ENCODE results near the gene ME2.
"Not testable (repeated sequence)": the region's sequence is repeated elsewhere in the genome, so short reads cannot be mapped to it uniquely, and the experiment has no call there.

ME2 gene

GRCh38 chr18:50973367-50974126 is 94.6 kb downstream of the ME2 start:
- peak; percentile 6 for DNase-seq (ENCODE audit: low spot score)

DNA sequence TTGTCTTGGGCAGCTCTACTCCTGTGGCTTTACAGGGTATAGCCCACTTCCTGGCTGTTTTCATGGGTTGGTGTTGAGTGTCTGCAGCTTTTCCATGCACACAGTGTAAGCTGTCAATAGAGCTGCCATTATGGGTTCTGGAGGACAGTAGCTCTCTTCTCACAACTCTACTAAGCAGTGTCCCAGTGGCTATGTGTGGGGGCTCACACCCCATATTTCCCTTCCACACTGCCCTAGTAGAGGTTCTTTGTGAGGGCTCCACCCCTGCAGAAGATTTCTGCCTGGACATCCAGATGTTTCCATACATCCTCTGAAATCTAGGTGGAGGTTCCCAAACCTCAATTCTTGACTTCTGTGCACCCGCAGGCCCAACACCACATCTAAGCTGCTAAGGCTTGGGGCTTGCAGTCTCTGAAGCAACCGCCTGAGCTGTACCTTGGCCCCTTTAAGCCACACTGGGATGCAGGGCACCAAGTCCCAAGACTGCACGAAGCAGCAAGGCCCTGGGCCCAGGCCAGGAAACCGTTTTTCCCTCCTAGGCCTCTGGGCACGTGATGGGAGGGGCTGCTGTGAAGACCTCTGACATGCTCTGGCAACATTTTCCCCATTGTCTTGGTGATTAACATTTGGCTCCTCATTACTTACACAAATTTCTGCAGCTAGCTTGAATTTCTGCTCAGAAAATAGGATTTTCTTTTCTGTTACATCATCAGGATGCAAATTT is 98.3 kb downstream of the ME2 start:
- DNase-seq (ENCODE audit: low spot score), result no peak

DNA sequence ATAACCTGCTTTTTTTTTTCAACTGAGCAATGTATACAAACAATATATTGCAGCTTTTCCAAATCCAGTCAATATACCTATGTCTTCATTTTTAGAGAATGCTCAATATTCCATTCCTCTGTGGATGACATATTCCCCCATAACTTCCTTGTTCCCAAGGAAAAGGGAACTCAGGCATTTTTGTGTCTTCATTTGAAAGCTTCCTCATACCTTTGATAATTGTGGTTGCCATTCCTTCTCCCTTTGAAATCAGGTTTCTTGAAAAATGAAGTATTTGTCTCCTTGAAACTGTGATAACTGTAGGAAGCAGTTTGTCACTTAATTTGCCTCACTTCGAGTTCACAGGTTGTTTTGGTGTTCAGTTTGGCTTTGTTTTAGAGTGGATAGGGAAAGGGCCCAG is 102.5 kb downstream of the ME2 start:
- no peak for DNase-seq (ENCODE audit: low spot score)

DNA sequence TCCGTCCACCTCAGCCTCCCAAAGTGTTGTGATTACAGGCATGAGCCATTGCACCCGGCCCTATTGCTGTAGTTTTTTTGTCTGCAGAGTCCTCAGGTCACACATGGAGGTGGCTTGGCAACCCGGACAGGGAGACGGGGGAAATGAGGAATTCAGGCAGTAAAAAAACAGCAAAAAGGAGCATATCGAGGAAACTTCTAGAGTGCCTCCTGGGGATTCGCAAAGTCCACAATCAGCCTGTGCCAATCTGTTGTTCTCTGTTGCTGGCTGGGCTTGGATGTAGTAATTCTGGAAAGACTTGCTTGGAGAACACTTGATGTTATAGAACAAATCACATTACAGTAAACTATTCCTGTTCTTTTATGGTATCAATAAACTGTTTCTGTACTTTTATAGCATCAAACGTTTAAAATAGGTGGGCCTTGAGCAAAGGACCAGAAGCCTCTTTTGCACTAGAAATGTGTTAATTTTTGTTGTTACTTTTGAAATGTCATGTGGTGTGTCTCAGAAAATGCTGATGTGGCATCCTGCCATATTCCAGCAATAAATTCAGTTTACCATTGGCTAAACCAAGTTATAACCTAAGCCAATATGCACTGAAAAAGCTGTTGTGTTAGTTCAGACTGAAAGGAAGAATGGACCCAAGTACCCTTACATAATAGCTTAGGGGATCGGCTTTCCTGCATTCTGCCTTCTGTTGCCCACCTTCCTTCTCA is 103.3 kb downstream of the ME2 start:
- no peak for DNase-seq (ENCODE audit: low spot score)

DNA sequence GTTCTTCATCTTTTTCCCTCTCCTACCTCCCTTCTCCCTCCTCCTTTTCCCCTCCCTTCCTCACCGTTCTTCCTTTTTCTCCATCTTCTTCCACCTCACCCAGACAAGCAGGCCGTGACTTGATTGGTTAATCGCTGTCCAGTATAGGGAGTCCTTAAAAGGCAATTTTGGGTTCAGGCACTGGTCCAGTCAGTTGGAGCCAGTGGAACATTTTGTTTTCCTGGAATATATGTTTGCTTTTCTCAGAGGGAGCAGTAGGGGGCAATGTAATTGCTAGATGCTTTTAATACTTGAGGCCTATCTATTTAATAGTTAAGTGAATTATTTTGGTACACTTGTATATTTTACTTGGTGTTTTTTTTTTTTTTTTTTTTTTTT is 103.9 kb downstream of the ME2 start:
- DNase-seq (ENCODE audit: low spot score), result no peak

DNA sequence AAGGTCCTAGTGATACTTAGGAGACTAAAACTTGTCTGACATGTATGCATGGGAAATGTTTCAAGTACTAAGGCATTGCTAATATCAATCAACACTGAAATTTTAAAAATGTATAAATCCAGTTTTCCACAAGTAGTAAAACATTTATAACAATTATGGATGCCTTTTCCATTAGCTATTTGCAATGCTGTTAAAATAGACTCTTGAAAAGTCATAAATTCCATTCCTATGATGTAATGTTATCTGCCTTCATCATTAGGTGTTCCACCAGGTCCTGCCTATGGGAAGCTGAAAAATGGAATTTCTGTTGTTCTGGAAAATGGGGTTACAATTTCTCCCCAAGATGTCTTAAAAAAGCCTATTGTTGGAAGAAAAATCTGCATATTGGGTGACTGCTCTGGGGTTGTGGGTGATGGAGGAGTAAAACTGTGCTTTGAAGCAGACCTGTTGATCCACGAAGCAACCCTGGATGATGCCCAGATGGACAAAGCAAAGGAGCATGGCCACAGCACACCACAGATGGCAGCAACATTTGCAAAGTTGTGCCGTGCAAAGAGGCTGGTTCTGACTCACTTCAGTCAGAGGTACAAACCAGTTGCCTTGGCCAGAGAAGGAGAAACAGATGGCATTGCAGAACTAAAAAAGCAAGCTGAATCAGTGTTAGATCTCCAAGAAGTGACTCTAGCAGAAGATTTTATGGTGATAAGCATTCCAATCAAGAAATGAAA is 107.6 kb downstream of the ME2 start:
- DNase-seq (ENCODE audit: low spot score), result no peak

DNA sequence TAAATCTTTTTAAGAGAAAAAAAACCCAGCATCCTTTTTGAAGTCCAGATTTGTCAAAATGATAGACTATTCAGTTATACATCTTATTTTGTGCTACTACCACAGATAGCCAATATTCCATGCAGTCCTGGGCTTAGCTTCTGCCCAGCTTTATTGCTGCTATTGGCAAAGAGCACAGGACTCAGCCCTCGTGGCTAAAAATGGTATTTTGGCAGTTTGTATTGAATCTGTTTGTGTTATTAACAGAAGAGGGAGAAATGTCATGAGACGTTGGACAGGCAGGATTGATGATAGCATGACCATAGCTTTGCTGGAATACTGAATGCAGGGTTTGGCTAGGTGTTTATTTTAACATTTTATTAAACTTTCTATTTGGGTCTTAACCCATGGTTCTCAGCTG is 108.3 kb downstream of the ME2 start:
- DNase-seq (ENCODE audit: low spot score), result no peak

GRCh38 chr18:50989711-50990110 is 110.8 kb downstream of the ME2 start:
- no peak for DNase-seq (ENCODE audit: low spot score)

DNA sequence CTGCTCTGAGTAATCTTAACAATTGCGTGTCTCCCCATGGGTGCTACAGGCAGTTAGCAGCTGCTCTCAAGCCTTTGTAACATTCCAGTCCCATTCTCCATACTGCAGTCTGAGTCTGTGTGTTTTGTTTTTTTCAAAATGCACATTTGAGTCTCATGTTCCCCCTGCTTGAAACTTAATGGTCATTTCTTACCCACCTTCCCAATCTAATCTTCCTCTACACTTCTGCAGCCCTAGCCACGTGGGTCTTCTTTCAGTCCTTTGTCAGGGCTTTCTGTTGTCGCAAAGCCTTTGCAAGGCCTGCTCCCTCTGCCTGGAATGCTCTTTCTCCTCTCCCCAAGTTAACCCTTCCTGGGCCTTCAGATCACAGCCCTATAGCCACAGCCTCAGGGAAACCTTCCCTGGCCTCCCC is 113.4 kb downstream of the ME2 start:
- no peak for DNase-seq (ENCODE audit: low spot score)

DNA sequence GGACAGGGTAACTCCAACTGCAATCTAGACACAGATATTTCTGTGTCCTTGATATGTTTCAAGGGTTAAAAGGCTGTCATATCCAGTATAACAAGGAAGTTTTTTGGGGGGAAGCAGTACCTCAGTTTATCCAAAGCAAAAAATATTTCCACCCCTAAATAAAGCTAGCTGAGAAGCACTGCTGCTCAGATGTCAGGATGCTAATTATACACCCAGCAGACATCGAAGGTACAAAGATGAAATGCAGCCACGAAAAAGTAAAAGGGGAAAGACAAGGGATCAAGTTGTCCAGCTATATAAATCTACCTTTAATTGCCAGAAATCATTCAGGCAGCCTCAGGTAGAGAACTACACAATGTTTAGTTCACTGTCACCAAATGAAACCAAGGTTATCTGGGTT is 115.1 kb downstream of the ME2 start:
- no peak for DNase-seq (ENCODE audit: low spot score)

DNA sequence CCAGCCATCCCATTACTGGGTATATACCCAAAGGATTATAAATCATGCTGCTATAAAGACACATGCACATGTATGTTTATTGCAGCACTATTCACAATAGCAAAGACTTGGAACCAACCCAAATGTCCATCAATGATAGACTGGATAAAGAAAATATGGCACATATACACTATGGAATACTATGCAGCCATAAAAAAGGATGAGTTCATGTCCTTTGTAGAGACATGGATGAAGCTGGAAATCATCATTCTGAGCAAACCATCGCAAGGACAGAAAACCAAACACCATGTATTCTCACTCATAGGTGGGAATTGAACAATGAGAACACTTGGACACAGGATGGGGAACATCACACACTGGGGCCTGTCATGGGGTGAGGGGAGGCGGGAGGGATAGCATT is 124.3 kb downstream of the ME2 start:
- DNase-seq (ENCODE audit: low spot score), result not testable (repeated sequence)

All from SW480 (cell line).